ENCODE data around the gene LSAMP.

The LSAMP gene

DNA sequence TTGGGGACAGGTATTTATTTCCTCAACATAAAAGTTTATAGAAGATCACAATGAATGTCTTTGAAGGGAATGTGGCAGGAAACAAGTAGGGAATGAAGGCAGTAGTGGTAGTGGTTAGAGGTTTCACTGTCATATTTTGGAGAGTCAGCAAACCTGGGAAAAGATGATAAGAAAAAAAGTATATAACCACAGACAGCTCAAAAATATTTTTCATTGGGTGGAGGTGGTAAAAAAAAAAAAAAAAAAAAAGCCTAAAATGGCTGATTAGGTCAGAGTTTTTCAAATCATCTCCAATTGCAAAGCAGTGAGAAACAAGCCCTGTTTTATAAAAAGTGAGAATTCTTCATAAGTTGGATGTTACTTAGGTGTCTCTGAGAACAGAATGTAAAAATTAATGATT is 400.0 kb downstream of the LSAMP start:
- Histone ChIP-seq H3K9me3 (ENCODE audit: low read length) (no peaks in the 10 kb centered on the region), H3K27me3 (ENCODE audit: insufficient read depth, low read length) (no peaks in the 10 kb centered on the region), H2AFZ (ENCODE audit: low read depth, low read length) (no peak overlapping the region), H3K4me1 (ENCODE audit: insufficient read depth, low read length) (peaks cover 12% of the 10 kb centered on the region), H3K4me3 (ENCODE audit: low read length) (no peak overlapping the region), H3K36me3 (ENCODE audit: insufficient read depth, low read length) (no peaks in the 10 kb centered on the region)

- H3K4me3 ChIP-seq (ENCODE audit: low read length): no peak overlapping the region
- H3K27me3 ChIP-seq (ENCODE audit: insufficient read depth, low read length): no peaks in the 10 kb centered on the region
- no peaks in the 10 kb centered on the region for H3K36me3 ChIP-seq (ENCODE audit: insufficient read depth, low read length)
- peaks cover 26% of the 10 kb centered on the region for H3K4me1 ChIP-seq (ENCODE audit: insufficient read depth, low read length)
- H3K9me3 ChIP-seq (ENCODE audit: low read length): no peaks in the 10 kb centered on the region
- no peak overlapping the region for H2AFZ ChIP-seq (ENCODE audit: low read depth, low read length)
These were observed 405.1 kb downstream of the LSAMP start for GRCh38 chr3:116040152-116040551.

DNA sequence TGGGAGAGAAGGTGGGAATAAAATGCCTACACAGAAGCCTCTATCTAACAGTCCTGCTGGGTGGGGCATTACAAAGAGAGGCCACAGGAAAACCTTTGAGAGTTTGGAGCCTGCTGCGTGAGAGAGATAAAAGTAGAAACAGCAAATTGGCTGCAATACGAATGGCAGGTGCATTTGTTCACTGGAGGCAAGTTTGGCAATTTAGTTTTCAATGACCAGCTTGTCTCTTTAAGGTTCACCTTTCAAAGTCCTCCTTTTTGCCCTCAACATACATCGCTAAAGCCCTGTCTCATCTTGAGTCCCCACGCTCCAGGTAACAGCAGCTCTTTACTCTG is 405.7 kb downstream of the LSAMP start:
- no peaks in the 10 kb centered on the region for H3K9me3 ChIP-seq (ENCODE audit: low read length)
- peaks cover 31% of the 10 kb centered on the region for H3K4me1 ChIP-seq (ENCODE audit: insufficient read depth, low read length)
- H3K36me3 ChIP-seq (ENCODE audit: insufficient read depth, low read length): no peaks in the 10 kb centered on the region
- H3K27me3 ChIP-seq (ENCODE audit: insufficient read depth, low read length): no peaks in the 10 kb centered on the region
- H2AFZ ChIP-seq (ENCODE audit: low read depth, low read length): no peak overlapping the region
- no peak overlapping the region for H3K4me3 ChIP-seq (ENCODE audit: low read length)

DNA sequence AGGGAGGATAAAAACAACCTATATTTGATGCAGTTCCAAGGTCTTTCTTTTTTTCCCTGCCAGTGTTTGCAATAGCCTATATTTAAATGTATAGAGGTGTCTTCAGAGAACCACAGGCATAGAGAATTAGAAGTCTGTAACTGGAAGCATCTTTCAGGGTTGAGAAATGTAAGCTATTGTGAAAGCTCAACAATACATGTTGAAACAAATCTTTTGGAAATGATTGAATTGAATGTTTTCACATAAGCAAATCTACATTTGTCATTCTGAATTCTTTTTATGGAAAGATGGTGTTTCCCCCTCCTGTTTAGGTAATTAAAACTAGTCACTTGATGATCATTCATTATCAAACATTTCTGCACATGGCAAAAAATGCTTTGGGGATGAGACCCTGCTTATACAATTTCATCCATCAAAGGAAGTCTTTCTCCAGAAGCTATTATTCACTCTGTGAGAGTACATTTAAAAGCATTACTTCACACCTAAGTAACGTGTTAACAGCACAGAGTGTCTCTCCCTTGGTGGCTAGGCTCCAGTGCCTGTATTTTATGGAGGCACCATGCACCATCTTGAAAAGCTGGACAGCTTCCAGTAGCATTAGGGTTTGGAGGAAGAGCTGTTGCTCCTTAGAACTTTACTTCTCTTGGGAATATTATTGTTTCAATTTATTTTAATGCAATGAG is 406.2 kb downstream of the LSAMP start:
- Histone ChIP-seq H3K4me1 (ENCODE audit: insufficient read depth, low read length) (peaks cover 36% of the 10 kb centered on the region), H3K9me3 (ENCODE audit: low read length) (no peaks in the 10 kb centered on the region), H3K4me3 (ENCODE audit: low read length) (no peak overlapping the region), H2AFZ (ENCODE audit: low read depth, low read length) (no peak overlapping the region), H3K27me3 (ENCODE audit: insufficient read depth, low read length) (no peaks in the 10 kb centered on the region), H3K36me3 (ENCODE audit: insufficient read depth, low read length) (no peaks in the 10 kb centered on the region)

- H3K27me3 ChIP-seq (ENCODE audit: insufficient read depth, low read length): no peaks in the 10 kb centered on the region
- H2AFZ ChIP-seq (ENCODE audit: low read depth, low read length): no peak overlapping the region
- H3K9me3 ChIP-seq (ENCODE audit: low read length): no peaks in the 10 kb centered on the region
- H3K36me3 ChIP-seq (ENCODE audit: insufficient read depth, low read length): no peaks in the 10 kb centered on the region
- H3K4me1 ChIP-seq (ENCODE audit: insufficient read depth, low read length): peaks cover 45% of the 10 kb centered on the region
- H3K4me3 ChIP-seq (ENCODE audit: low read length): no peak overlapping the region
These were observed 407.1 kb downstream of the LSAMP start for GRCh38 chr3:116037954-116038911.

DNA sequence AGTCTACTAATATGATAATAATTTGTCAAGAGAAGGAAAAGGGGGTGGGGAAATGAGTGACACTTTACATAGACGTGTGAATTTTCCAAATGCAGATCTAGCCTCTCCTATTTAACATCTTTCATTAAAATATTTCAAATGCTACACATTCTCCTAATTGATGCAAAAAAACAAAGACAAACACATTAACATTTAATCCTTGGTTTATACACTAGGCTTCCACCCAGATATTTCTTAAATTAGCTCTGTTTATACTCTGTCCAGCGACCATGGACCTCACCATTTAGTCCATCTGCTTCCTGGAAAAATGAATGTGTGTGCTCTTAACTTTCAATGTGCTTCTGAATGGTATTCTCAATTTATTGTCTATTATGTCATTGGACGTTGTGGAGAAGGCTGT is 409.9 kb downstream of the LSAMP start:
- no peaks in the 10 kb centered on the region for H3K9me3 ChIP-seq (ENCODE audit: low read length)

DNA sequence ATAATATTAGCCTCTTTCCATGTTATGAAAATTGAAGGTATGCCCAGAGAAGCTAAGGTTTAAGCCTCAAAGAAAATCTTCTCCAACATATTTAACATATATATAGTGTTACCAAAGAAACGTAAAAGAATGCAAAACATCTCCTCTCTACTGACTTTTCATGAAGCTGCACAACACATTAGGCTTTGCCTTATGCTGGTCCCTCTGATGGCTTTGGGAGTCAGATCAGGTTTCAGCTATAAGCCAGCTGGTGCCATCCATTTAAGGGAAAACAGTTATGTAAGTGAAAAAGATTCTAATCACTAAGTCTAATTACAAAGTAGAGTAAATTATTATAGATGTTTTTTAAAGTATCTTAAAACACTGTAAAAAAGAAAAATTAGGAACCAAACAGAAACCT is 410.5 kb downstream of the LSAMP start:
- H3K27me3 ChIP-seq (ENCODE audit: insufficient read depth, low read length): no peaks in the 10 kb centered on the region

More for the DNA sequence above, 409.9 kb downstream of the LSAMP start:
- Histone ChIP-seq H2AFZ (ENCODE audit: low read depth, low read length) (no peak overlapping the region), H3K36me3 (ENCODE audit: insufficient read depth, low read length) (no peaks in the 10 kb centered on the region), H3K27me3 (ENCODE audit: insufficient read depth, low read length) (no peaks in the 10 kb centered on the region), H3K4me1 (ENCODE audit: insufficient read depth, low read length) (peaks cover 47% of the 10 kb centered on the region), H3K4me3 (ENCODE audit: low read length) (no peak overlapping the region)

DNA sequence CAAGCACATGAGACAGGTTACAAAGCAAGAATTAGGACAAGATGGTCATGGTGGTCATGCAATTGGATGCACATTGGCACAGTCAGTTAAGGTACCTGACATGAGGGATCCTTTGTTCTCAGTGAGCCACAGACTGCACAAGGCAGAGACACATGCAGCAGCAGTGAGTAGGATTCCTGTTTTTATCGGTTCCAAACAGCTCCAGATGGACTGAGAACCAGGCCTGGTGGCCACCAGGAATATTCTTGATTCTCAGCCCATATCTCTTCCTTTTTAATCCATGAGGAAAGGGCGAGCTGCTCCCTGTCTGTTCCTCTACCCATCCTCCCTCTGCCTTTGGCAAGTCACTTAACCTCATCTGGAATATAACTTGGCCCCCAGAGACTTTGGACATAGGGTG is 411.2 kb downstream of the LSAMP start:
- H3K36me3 ChIP-seq (ENCODE audit: insufficient read depth, low read length): no peaks in the 10 kb centered on the region
- peaks cover 35% of the 10 kb centered on the region for H3K4me1 ChIP-seq (ENCODE audit: insufficient read depth, low read length)
- H2AFZ ChIP-seq (ENCODE audit: low read depth, low read length): no peak overlapping the region
- no peak overlapping the region for H3K4me3 ChIP-seq (ENCODE audit: low read length)
- H3K27me3 ChIP-seq (ENCODE audit: insufficient read depth, low read length): no peaks in the 10 kb centered on the region
- no peaks in the 10 kb centered on the region for H3K9me3 ChIP-seq (ENCODE audit: low read length)

More for the DNA sequence above, 410.5 kb downstream of the LSAMP start:
- Histone ChIP-seq H3K36me3 (ENCODE audit: insufficient read depth, low read length) (no peaks in the 10 kb centered on the region), H3K9me3 (ENCODE audit: low read length) (no peaks in the 10 kb centered on the region), H2AFZ (ENCODE audit: low read depth, low read length) (no peak overlapping the region), H3K4me3 (ENCODE audit: low read length) (no peak overlapping the region), H3K4me1 (ENCODE audit: insufficient read depth, low read length) (peaks cover 41% of the 10 kb centered on the region)

GRCh38 chr3:116033516-116033915 is 411.8 kb downstream of the LSAMP start:
- Histone ChIP-seq H3K9me3 (ENCODE audit: low read length) (no peaks in the 10 kb centered on the region), H2AFZ (ENCODE audit: low read depth, low read length) (no peak overlapping the region), H3K27me3 (ENCODE audit: insufficient read depth, low read length) (no peaks in the 10 kb centered on the region), H3K4me3 (ENCODE audit: low read length) (no peak overlapping the region), H3K4me1 (ENCODE audit: insufficient read depth, low read length) (peaks cover 31% of the 10 kb centered on the region), H3K36me3 (ENCODE audit: insufficient read depth, low read length) (no peaks in the 10 kb centered on the region)

- Histone ChIP-seq H3K9me3 (ENCODE audit: low read length) (no peaks in the 10 kb centered on the region), H3K36me3 (ENCODE audit: insufficient read depth, low read length) (no peaks in the 10 kb centered on the region), H3K27me3 (ENCODE audit: insufficient read depth, low read length) (no peaks in the 10 kb centered on the region), H3K4me3 (ENCODE audit: low read length) (no peak overlapping the region), H3K4me1 (ENCODE audit: insufficient read depth, low read length) (peaks cover 30% of the 10 kb centered on the region), H2AFZ (ENCODE audit: low read depth, low read length) (no peak overlapping the region)
These were observed 413.1 kb downstream of the LSAMP start for GRCh38 chr3:116032176-116032575.

GRCh38 chr3:116030131-116030850 is 415.0 kb downstream of the LSAMP start:
- Histone ChIP-seq H3K9me3 (ENCODE audit: low read length) (no peaks in the 10 kb centered on the region), H3K36me3 (ENCODE audit: insufficient read depth, low read length) (no peaks in the 10 kb centered on the region), H2AFZ (ENCODE audit: low read depth, low read length) (no peak overlapping the region), H3K4me1 (ENCODE audit: insufficient read depth, low read length) (peaks cover 24% of the 10 kb centered on the region), H3K27me3 (ENCODE audit: insufficient read depth, low read length) (no peaks in the 10 kb centered on the region), H3K4me3 (ENCODE audit: low read length) (no peak overlapping the region)

DNA sequence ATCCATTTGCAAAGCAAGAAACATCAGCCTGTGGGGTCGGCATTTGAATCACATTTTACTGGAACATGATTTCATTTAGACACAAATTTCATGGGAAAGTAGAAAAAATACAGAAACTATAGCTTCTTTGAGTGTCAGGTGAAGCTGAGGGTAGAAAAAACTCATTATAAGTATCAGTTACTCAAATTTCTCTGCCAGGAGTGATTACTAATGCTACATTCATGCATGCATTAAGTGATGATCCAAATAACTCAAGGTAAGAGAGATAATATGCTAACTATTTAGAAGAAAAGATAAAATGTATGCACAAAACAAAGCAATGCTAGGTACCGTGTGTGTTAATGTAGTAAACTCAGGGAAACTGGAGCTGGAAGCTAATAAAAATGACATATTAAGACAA is 416.0 kb downstream of the LSAMP start:
- Histone ChIP-seq H3K27me3 (ENCODE audit: insufficient read depth, low read length) (no peaks in the 10 kb centered on the region), H2AFZ (ENCODE audit: low read depth, low read length) (no peak overlapping the region), H3K36me3 (ENCODE audit: insufficient read depth, low read length) (no peaks in the 10 kb centered on the region), H3K4me3 (ENCODE audit: low read length) (no peak overlapping the region), H3K9me3 (ENCODE audit: low read length) (no peaks in the 10 kb centered on the region), H3K4me1 (ENCODE audit: insufficient read depth, low read length) (peaks cover 14% of the 10 kb centered on the region)

- Histone ChIP-seq H2AFZ (ENCODE audit: low read depth, low read length) (no peak overlapping the region), H3K36me3 (ENCODE audit: insufficient read depth, low read length) (no peaks in the 10 kb centered on the region), H3K4me3 (ENCODE audit: low read length) (no peak overlapping the region), H3K27me3 (ENCODE audit: insufficient read depth, low read length) (no peaks in the 10 kb centered on the region), H3K4me1 (ENCODE audit: insufficient read depth, low read length) (peaks cover 3% of the 10 kb centered on the region), H3K9me3 (ENCODE audit: low read length) (no peaks in the 10 kb centered on the region)
These were observed 417.1 kb downstream of the LSAMP start for GRCh38 chr3:116028157-116028556.
